HG02970 (cell line): ENCODE measurements around the gene TLK1.

Source experiments
- ATAC-seq: cut with Tn5 transposase; IDR thresholded peaks from one replicate; pipeline ENCODE4 v1.9.1; 2021; ENCODE audit warnings: mild to moderate bottlenecking, moderate library complexity, moderate number of reproducible peaks; ENCODE audit not compliant: unreplicated experiment, low FRiP score

Gene TLK1

GRCh38 chr2:170971071-170971470 is 189.6 kb downstream of the TLK1 start:
- no peak for ATAC-seq

GRCh38 chr2:170969872-170970496 is 190.7 kb downstream of the TLK1 start:
- no peak for ATAC-seq

GRCh38 chr2:170969030-170969429 is 191.7 kb downstream of the TLK1 start:
- ATAC-seq, result no peak

- no peak for ATAC-seq
Measured at GRCh38 chr2:170968205-170969003, 192.3 kb downstream of the TLK1 start.

DNA sequence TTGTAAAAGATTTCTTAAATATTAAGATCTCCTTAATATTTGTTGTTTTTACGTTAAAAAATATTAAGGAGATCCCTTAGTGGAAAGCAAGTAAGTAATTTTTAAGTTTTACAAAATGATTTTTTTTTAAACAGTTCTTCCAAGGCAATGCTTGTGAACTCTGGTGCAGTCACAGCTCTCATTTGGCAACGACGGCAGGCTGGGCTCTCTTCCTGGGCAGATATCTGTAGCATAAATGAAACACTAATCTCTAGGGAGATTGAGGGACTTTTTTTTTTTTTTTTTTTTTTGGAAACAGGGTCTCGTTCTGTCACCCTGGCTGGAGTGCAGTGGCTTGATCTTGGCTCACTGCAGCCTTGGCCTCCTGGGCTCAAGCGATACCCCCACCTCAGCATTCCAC is 193.1 kb downstream of the TLK1 start:
- no peak for ATAC-seq

GRCh38 chr2:170966648-170967396 is 193.9 kb downstream of the TLK1 start:
- ATAC-seq, result no peak

DNA sequence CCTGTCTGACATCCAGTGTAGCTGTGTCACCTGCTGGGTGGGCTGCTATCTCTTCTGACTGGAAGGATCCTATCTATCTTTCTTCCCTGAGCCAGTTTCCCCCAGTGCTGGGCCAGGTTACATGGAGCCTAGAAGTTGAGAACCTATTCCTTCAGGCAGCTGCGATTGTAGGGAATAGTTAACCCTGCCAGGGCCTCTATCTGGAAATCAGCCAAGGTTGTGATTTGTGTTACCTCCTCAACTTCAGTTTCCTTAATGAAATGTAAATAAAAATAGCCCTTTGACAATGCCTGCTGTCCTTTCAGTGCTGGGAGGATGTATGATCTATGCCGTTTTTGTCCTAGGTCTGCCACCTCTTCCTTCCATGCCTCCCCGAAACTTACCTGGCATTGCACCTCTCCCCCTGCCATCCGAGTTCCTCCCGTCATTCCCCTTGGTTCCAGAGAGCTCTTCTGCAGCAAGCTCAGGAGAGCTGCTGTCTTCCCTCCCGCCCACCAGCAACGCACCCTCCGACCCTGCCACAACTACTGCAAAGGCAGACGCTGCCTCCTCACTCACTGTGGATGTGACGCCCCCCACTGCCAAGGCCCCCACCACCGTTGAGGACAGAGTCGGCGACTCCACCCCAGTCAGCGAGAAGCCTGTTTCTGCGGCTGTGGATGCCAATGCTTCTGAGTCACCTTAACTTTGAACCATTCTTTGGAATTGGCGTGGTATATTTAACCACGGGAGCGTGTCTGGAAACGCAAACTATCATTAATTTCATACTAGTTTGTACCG is 195.1 kb downstream of the TLK1 start:
- ATAC-seq, result no peak

DNA sequence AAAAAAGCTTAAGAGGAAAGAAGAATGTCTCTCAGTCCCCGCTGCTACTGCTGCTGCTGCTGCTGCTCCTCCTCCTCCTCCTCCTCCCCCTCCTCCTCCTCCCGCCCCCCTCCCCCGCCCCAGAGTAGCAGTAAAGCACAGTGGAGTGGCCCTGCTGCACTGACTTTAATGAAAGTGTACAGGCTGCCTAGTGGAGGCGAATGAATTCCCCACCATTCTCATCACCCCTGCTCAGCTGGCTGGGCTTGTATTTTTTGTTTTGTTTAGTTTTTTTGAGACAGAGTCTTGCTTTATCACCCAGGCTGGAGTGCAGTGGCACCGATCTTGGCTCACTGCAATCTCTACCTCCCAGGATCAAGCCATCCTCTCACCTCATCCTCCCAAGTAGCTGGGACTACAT is 197.3 kb downstream of the TLK1 start:
- ATAC-seq, result no peak

DNA sequence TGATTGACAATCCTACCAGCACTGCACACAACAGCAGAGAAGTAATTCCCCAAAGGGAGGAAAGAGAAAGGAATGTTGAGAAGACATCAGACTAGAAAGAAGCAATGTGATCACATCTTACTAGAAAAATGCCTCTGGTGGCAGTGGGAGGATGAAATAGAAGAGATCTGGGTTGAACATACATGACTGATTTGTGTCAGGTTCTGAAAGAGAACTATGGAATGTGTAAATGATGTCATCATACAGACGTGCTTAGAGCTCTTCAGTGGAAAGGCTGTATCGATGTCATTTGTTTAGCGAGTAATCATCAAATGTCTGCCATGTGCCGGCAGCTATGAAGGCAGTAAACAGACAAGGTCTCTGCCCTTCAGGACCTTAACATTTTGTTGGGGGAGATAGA is 206.8 kb downstream of the TLK1 start:
- ATAC-seq, result no peak

DNA sequence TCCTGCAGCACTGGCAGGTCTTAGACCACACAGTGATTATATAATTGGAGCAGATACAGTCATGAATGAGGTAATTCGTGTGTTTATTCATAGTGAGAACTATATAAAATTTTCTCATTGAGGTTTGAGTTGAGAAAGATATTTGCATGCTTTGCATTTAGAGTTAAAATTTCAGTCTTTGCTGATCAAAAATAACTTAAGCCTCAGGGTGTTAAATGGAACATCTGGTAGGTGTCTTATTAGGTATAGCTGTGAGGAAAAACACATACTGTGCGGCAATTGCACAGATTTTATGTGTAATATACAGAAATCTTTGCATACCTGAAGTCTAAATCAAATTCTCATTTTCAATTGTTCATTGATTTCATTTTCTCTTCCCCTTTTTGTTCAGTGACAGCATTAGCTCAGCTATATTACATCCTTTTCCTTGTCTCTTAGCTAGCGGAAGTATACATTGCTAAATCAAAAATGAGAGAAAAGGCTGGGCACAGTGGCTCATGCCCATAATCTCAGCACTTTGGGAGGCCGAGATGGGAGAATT is 210.4 kb downstream of the TLK1 start:
- peak; percentile 67 for ATAC-seq

GRCh38 chr2:170949415-170949814 is 211.3 kb downstream of the TLK1 start:
- no peak for ATAC-seq

DNA sequence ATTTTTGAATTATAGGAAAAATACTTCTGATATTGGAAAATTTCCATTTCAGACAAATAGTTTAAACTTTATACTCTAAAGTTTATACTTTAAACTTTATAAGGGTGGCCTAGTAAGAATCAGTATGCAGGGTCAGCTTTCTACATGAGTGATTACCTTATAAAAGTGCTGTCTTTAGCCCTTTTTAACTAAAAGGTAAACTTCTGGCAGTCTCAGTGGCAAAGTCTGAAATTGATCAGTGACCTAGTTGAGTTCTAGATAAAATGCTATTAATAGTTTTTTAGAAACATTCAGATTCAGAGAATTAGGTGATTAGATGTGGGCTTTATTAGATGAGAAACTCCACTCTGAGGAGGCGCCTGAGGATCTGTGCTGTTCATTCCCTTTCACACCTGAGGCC is 216.1 kb downstream of the TLK1 start:
- ATAC-seq, result no peak

DNA sequence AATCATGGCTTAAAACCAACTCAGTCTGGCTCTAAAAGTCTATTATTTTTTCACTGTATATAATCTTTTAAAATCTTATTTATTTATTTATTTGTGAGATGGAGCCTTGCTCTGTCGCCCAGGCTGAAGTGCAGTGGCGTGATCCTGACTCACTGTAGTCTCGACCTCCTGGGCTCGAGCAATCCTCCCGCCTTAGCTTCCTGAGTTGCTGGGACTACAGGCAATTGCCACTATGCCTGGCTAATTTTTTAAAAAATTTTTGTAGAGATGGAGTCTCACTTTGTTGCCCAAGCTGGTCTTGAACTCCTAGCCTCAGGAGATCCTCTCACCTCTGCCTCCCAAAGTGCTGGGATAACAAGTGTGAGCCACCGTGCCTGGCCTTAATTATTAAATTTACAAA is 217.1 kb downstream of the TLK1 start:
- no peak for ATAC-seq

- no peak for ATAC-seq
Measured at GRCh38 chr2:170943041-170943440, 217.7 kb downstream of the TLK1 start.

DNA sequence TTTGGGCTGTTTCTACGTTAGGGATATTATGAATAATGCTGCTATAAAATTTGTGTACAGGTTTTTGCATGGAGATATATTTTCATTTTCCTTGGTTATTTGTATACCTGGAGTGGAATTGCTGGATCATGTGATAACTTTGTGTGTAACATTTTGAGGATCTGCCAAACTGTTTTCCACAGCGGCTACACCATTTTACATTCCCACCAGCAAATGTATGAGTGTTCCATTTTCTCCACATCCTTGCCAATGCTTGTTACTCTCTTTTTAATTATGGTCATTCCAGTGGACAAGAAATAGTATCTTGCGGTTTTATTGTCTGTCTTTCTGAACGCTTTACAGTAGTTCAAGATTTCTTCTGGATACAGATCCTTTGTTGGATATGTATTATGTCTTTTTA is 218.1 kb downstream of the TLK1 start:
- ATAC-seq, result no peak
